GM04503 (cell line): ENCODE measurements around the gene SCUBE1.

Experiments used
- DNase-seq: peaks from one replicate; pipeline ENCODE4 v3.0.0-alpha.2; 2012; ENCODE audit warnings: low read depth

The SCUBE1 gene

DNA sequence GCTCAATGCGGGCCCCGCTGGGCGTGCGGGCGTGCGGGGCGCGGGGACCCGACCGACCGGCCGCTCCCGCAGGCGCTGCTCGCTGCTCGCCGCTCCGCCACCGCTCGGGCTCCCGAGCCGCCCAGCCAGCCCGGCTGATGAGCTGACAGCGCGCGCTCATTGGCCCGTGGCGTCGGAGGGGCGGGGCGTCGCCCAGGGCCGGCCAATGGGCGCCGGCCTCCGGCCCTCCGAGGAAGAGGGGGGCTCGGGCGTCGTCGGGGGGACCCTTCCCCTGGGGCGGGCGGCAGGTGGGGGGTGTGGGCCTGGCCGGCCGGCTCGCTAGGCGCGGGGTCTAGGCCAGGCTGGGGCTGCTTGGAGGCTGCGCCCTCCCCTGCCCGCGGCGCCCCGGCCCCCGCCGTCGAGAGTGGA lies at the start of gene SCUBE1:
SCUBE1 (minus strand) TSS at position 111 of the 408 bp plus-strand sequence. CDS start 111 bp downstream, outside the sequence.
- no peak for DNase-seq

GRCh38 chr22:43392385-43392989 lies 49.3 kb upstream of the SCUBE1 start:
- no peak for DNase-seq

DNA sequence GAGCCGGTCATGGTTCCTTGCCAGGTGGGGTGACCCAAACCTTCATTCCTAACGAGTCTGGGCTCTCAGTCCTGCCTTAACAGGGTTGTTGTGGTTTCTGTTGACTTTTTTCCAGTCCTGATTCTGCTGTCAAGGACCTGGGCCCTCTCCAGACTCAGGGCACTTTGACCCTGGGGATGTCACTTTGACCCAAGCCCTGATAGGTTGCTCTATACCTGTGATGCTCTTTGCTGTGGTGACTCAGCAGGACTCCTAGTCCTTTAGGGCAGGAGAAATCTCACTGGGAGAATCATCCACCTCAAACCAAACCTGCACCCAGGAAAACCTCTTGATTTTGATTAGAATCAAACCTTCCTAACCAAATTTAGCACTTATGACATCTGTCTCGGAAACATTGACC lies 48.1 kb upstream of the SCUBE1 start:
- no peak for DNase-seq

DNA sequence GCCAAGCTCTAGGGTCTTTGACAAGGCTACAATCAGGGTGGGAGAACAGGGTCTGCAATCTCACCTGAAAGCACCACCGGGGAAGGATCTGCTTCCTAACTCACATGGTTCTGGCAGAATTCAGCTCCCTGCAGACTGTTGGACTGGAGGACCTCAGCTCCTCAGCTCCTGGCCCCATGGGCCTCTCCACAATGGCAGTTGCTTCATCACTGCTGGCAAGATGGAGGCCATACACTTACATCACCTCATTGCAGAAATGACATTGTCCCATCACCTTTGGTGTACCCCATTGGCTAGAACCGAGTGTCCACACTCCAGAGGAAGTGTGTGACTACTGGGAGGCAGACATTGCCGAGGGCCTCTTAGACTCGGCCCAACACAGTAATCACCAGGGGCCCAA lies 47.7 kb upstream of the SCUBE1 start:
- no peak for DNase-seq

- DNase-seq = no peak
These were observed 47.0 kb upstream of the SCUBE1 start for GRCh38 chr22:43390166-43390565.

DNA sequence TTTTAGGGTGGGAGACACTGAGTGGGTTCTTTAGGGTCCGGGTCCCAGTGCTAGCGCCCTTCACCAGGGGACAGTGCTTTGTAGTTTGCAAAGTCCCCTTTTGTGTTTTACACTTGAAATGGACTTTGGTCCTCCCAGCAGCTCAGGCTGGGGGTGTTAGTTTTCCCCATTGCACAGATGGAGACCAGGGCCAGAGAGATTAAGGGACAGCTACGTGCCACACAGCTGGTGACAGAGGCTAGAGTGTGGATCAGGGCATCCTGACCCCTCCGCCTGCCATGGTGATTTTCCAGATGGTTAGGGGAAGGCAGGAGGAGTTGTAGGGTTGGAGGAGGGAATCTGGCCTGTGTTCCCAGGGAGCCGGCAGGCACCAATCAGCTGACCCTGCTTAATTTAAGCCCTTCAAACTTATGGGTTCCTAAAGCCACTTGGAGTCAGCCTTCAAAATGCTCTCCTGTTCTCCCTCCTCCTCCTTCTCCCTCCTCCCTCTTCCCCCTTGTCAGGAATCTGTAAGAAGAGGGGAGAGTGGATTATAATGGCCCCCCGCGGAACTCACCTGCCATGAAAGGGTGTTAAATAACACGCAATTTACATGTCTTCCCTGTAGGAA lies 46.2 kb upstream of the SCUBE1 start:
- no peak for DNase-seq

GRCh38 chr22:43388420-43388851 lies 45.3 kb upstream of the SCUBE1 start:
- DNase-seq = no peak

- DNase-seq = no peak
These were observed 44.6 kb upstream of the SCUBE1 start for GRCh38 chr22:43387815-43388214.

GRCh38 chr22:43385770-43386641 lies 42.8 kb upstream of the SCUBE1 start:
- no peak for DNase-seq

DNA sequence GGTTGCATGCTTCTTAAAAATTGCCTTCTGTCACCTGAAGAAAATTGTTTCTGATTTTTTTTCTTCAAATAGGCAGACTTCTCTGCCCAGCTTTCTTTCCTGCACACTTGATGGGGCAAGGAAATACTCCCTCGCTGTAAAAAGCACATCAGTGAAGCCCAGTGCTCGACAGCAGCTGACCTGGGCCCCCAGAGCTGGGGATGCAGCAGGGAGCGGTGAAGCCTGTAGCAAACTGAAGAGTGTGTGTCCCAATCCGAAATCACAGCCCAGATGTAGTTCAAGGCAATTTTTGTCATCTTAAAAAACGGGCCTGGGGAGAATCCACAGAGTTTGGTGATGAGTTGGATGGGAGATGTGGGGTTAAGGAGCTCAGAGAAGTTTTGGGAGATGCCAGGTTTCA lies 41.7 kb upstream of the SCUBE1 start:
- DNase-seq = no peak

GRCh38 chr22:43381693-43382092 lies 38.5 kb upstream of the SCUBE1 start:
- DNase-seq = no peak

- no peak for DNase-seq
These were observed 34.9 kb upstream of the SCUBE1 start for GRCh38 chr22:43377896-43378704.

GRCh38 chr22:43377548-43377895 lies 34.4 kb upstream of the SCUBE1 start:
- no peak for DNase-seq

GRCh38 chr22:43376765-43377547 lies 33.8 kb upstream of the SCUBE1 start:
- DNase-seq = no peak

- DNase-seq = no peak
These were observed 32.8 kb upstream of the SCUBE1 start for GRCh38 chr22:43375951-43376455.

DNA sequence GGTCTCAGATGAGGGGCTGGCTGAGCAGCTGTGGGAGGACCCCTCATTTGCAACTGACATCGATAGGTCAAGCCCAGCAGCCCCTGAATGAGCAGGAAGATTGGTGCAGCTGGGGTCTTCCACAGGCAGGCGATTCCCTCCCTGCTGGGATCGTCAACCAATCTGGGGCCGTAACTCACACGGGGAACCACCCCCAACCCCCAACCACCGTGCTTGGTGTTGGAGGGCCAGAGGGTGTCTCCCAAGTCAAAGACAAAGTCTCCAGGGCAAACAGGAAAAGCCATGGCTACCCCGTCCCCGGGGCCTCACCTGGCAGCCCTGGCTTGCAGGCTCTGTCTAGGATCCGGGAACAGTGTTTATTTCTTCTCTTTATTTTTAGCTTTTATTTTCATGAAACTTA lies 26.9 kb upstream of the SCUBE1 start:
- no peak for DNase-seq

DNA sequence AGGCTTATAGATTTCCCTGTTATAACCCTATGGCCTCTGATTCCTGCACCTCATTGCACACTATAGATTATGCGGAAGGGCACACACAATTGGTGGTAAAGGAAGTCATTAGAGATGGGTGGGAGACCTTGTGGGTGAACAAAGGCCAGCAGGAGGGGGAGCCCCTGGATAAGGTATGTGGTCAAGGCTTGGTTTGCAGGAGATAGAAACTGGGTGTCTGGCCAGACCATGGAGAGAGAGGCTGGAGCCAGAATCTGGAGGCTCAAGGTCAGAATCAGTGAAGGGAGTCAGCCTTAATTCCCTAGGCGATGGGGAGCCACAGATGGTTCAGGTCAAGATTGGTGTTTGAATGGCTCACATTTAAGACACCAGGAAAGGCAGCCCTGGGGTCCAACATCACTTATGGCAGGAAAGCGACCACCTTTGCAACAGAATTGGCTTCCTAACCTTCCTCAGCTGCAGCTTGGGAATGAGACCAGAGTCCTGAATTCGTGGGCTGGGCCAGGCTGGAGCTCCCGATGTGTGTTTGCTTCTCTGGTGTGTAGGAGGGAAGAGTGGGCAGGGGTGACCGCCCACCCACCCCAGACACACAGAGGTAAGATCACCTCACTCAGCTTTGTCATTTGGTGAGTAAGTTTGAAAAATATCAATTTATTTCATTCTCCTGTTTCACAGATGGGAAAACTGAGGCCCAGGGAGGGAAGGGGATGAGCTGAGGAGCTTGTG lies 22.7 kb upstream of the SCUBE1 start:
- no peak for DNase-seq

- no peak for DNase-seq
These were observed 20.9 kb upstream of the SCUBE1 start for GRCh38 chr22:43364169-43364435.

DNA sequence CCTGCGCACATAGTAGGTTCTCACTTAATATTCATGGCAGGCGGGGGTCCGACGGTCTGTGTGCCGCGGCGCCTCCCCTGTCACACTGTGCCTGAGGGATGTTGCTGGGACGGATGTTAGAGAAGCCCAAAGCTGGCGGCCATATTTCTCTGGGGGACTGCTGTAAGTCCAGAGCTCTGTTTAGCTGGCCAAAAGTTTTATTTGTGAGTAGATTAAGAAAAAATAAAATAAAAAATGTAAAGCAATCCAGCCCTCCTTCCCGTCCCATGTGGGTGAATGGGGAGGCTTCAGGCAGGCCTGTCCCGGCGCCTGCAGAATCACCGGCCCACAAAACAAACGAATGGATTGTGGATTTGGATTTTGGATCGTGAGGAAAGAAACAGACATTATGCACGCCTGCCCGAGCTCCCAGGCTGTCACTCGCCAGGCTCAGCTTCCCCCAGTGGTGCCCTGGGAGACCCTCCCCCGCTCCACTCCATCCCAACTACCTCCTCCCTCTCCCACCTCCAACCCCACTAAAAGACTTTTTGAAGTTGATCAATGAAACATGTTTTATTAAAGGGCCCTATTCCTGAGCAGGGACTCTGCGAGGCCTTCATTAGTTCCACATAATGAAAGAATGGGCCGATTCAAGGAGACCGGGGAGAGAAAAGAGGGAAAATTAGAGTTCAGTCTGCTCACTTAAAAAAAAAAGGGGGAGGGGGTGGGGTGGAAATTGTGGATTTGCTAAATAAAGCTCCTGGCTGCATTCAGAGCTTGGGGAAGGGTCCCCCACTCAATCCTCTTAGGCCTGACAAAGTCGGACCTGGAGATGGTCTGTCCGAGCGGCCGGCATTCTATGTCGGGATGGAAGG lies 20.4 kb upstream of the SCUBE1 start:
- DNase-seq = no peak

- no peak for DNase-seq
These were observed 17.4 kb upstream of the SCUBE1 start for GRCh38 chr22:43360576-43360975.
